Heart right ventricle (tissue), 16 donors: Measurements from ENCODE around the gene TPD52L2. TPM values are rescaled to one million over a fixed set of nuclear protein-coding genes. Genes with fewer than 3 reads are reported as not detected.

Experiments
- ATAC-seq, 8 donors: fragments of 200-7000 bp; cut with Tn5 transposase; one replicate each; pipeline ENCODE4 v1.9.1; 2020; ENCODE audit warnings: mild to moderate bottlenecking in 8 of 8, moderate library complexity in 8 of 8, moderate number of reproducible peaks in 1 of 8
- DNase-seq, 2 donors: peaks; one replicate each; pipeline ENCODE4 v3.0.0-alpha.2; 2020
- H3K27ac ChIP-seq, 10 donors: fragments of 200-600 bp; sonication (generic) in 2 of 10; one replicate each; pipeline versions ENCODE4 v1.5.0 to v1.8.0; 2020 to 2022; ENCODE audit warnings: mild to moderate bottlenecking in 3 of 10
- H3K27me3 ChIP-seq, 7 donors: fragments of 200-600 bp; one replicate each; pipeline ENCODE4 v1.8.0; 2021 to 2022; ENCODE audit warnings: mild to moderate bottlenecking in 2 of 7
- H3K36me3 ChIP-seq, 9 donors: fragments of 200-600 bp; sonication (generic) in 1 of 9; one replicate each; pipeline versions ENCODE4 v1.5.0 to v1.8.0; 2020 to 2022; ENCODE audit warnings: mild to moderate bottlenecking in 2 of 9
- H3K4me1 ChIP-seq, 9 donors: fragments of 200-600 bp; sonication (generic) in 1 of 9; one replicate each; pipeline versions ENCODE4 v1.5.0 to v1.8.0; 2020 to 2022; ENCODE audit warnings: mild to moderate bottlenecking in 4 of 9
- H3K4me3 ChIP-seq, 10 donors: fragments of 200-600 bp; sonication (generic) in 2 of 10; one replicate each; pipeline versions ENCODE4 v1.5.0 to v1.8.0; 2020 to 2022; ENCODE audit warnings: mild to moderate bottlenecking in 7 of 10, moderate library complexity in 2 of 10
- H3K9me3 ChIP-seq, 11 donors: fragments of 200-600 bp in 10 of 11; sonication (generic) in 2 of 11; one replicate each; pipeline versions ENCODE4 v1.5.0 to v1.8.0; 2013 to 2022; ENCODE audit warnings: mild to moderate bottlenecking in 2 of 11, control low read depth in 1 of 11, moderate library complexity in 1 of 11
- WGBS, 2 donors: extraction: QIAGEN DNeasy Blood & Tissue Kit; methylation state at CpG; one replicate each; pipeline ENCODE4 v1.1.7; 2013; ENCODE audit warnings: inconsistent platforms in 1 of 2; 5-methylcytosine and 5-hydroxymethylcytosine counted together
- intact Hi-C, 10 donors: fragments of 100-400 bp; cut with DNase I; formaldehyde crosslinking; loops; one replicate each; pipeline versions ENCODE4 v1.11.1 to v1.14.2; 2022
- polyA plus RNA-seq, 2 donors: library from polyadenylated mRNA; stranded (reverse); fragments of 200-250 nt; gene quantifications; one replicate each; pipeline ENCODE4 v1.2.3, GENCODE V29; 2013
- total RNA-seq, 10 donors: library from RNA; stranded (reverse); fragmentation: NEBNext Ultra II Directional in 3 of 10; extraction: Animal tissue kit (Norgen Biotek cat#: 25700) in 3 of 10; gene quantifications; one replicate each; pipeline versions ENCODE4 v1.2.1 to v1.2.4, GENCODE V29; 2021 to 2023
- TF ChIP-seq, protein P1 (sequence below), 9 donors: fragments of 200-600 bp; sonication (generic) in 2 of 9; IDR thresholded peaks; one replicate each; pipeline versions ENCODE4 v1.5.0 to v1.8.0; 2021 to 2022; ENCODE audit warnings: antibody characterized with exemption in 9 of 9, mild to moderate bottlenecking in 5 of 9, moderate library complexity in 1 of 9
- donor health status: Arrhythmogenic right ventricular cardiomyopathy.
- donor health status: ischemic (EF 13 %, LVEDD 7.1; RV severe dilation, severe dysfunction).
- donor health status: healthy with polysubstance abuse.
- donor health status: DM: no; HTN: yes; CAD: no.
- donor health status: DM: no; HTN: no; CAD: no.
- donor health status: ischemic (EF 25% LVEDD 6.9; RV normal size, moderate dysfunction).
- donor health status: ischemic (EF 25% LVEDD 5.7; RV mildly dilated, moderate dysfunction).
- donor health status: healthy.
- donor health status: DM: yes; HTN: yes; CAD: no.
- donor health status: Ischemic cardiomyopathy.
- donor health status: ischemic (EF 35%, LVEDD 5.7; RV mildly dilated, moderate dysfunction).
- donor health status: nonischemic (EF 11% LVEDD 7.7; RV severe dilation, severe dysfunction).
- donor health status: DM: yes; HTN: yes; CAD: no.
- donor health status: PGD.
- donor health status: ischemic (EF 29% LVEDD 5.4; RV normal size, mild dysfunction).
- donor health status: nonischemic (EF 23%, LVEDD 6.1; RV moderate dilation, normal function).

TPD52L2 gene
- total and polyA plus RNA-seq, 12 donors, result 50.6 to 119 (median 72.8) TPM

DNA sequence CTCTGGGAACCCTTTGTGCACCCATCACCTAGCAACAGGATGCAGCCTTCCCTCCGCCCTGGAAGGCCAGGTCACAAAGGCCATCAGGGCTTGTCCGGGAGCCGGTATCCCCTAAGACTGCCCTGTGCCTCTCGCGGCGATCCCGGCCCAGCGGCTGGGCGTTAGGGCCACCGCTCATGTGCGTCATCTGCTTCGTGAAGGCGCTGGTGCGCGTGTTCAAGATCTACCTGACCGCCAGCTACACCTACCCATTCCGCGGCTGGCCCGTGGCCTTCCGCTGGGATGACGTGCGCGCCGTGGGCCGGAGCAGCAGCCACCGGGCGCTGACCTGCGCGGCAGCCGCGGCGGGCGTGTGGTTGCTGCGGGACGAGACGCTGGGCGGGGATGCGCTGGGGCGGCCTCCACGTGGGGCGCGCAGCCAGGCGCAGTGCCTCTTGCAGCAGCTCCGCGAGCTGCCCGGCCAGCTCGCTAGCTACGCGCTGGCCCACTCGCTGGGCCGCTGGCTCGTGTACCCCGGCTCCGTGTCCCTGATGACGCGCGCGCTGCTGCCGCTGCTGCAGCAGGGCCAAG lies 3.6 kb upstream of the TPD52L2 start, which contains the start of gene ABHD16B:
Gene ABHD16B, plus strand, starts transcription at position 134 of the 570 bp plus-strand sequence. Its CDS starts 43 bp downstream, at position 177.
- peaks cover 21 to 75% (median 62%) of the 10 kb centered on the region in 9 donors for H3K4me1 ChIP-seq
- peaks cover 0 to 16% (median 0%) of the 10 kb centered on the region in 9 donors for H3K36me3 ChIP-seq
- H3K9me3 ChIP-seq, result no peaks in the 10 kb centered on the region
- 95 to 97% methylated on average over 57 to 59 of the region's 59 CpGs for WGBS, 2 donors
- TF ChIP-seq, protein P1, sequence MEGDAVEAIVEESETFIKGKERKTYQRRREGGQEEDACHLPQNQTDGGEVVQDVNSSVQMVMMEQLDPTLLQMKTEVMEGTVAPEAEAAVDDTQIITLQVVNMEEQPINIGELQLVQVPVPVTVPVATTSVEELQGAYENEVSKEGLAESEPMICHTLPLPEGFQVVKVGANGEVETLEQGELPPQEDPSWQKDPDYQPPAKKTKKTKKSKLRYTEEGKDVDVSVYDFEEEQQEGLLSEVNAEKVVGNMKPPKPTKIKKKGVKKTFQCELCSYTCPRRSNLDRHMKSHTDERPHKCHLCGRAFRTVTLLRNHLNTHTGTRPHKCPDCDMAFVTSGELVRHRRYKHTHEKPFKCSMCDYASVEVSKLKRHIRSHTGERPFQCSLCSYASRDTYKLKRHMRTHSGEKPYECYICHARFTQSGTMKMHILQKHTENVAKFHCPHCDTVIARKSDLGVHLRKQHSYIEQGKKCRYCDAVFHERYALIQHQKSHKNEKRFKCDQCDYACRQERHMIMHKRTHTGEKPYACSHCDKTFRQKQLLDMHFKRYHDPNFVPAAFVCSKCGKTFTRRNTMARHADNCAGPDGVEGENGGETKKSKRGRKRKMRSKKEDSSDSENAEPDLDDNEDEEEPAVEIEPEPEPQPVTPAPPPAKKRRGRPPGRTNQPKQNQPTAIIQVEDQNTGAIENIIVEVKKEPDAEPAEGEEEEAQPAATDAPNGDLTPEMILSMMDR (IDR thresholded peaks at IDR 0.05), result no peak
- DNase-seq (no peak), ATAC-seq (no peak)
- H3K27me3 ChIP-seq, result no peaks in the 10 kb centered on the region
- intact Hi-C loops, result loop anchor here in 9 of 10 donors (5.0 to 10.0 kb wide), 7 partner anchors 34 to 327 kb away; partner anchors contain the start of genes PTK6 (in 3 of the 9), GMEB2 (in 2 of the 9), ARFRP1 (in 1 of the 9) and ZGPAT (in 1 of the 9)
- peak within 1 kb of the TSS in 8 of 10 donors; percentile 41 to 91 (median 63) for H3K27ac ChIP-seq
- no peak within 1 kb of the TSS for H3K4me3 ChIP-seq

DNA sequence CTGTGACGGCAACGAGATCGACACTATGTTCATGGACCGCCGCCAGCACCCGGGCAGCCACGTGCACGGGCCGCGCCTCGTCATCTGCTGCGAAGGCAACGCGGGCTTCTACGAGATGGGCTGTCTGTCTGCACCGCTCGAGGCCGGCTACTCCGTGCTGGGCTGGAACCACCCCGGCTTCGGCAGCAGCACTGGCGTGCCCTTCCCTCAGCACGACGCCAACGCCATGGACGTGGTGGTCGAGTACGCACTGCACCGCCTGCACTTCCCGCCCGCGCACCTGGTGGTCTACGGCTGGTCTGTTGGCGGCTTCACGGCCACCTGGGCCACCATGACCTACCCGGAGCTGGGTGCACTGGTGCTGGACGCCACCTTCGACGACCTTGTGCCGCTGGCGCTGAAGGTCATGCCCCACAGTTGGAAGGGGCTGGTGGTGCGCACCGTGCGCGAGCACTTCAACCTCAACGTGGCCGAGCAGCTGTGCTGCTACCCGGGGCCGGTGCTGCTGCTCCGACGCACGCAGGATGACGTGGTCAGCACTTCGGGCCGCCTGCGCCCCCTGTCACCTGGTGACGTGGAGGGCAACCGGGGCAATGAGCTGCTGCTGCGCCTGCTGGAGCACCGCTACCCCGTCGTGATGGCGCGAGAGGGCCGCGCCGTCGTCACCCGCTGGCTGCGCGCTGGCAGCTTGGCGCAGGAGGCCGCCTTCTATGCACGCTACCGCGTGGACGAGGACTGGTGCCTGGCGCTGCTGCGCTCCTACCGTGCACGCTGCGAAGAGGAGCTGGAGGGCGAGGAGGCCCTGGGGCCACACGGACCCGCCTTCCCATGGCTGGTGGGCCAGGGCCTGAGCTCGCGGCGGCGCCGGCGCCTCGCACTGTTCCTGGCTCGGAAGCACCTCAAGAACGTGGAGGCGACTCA lies 2.8 kb upstream of the TPD52L2 start:
- H3K9me3 ChIP-seq, result no peaks in the 10 kb centered on the region
- ATAC-seq (no peak), DNase-seq (no peak)
- H3K4me1 ChIP-seq, result peaks cover 21 to 77% (median 59%) of the 10 kb centered on the region in 9 donors
- WGBS, 2 donors, result 97% methylated on average over 93 to 95 of the region's 95 CpGs
- H3K27me3 ChIP-seq, result no peaks in the 10 kb centered on the region
- intact Hi-C loops, result loop anchor here in 9 of 10 donors (5.0 to 10.0 kb wide), 7 partner anchors 35 to 327 kb away; partner anchors contain the start of genes PTK6 (in 3 of the 9), GMEB2 (in 2 of the 9), ARFRP1 (in 1 of the 9) and ZGPAT (in 1 of the 9)
- H3K4me3 ChIP-seq, result no peak overlapping the region
- H3K27ac ChIP-seq, result peak overlapping the region in 1 of 10 donors; percentile 98
- H3K36me3 ChIP-seq, result peaks cover 0 to 16% (median 0%) of the 10 kb centered on the region in 9 donors
- TF ChIP-seq, protein P1 (IDR thresholded peaks at IDR 0.05), result no peak

DNA sequence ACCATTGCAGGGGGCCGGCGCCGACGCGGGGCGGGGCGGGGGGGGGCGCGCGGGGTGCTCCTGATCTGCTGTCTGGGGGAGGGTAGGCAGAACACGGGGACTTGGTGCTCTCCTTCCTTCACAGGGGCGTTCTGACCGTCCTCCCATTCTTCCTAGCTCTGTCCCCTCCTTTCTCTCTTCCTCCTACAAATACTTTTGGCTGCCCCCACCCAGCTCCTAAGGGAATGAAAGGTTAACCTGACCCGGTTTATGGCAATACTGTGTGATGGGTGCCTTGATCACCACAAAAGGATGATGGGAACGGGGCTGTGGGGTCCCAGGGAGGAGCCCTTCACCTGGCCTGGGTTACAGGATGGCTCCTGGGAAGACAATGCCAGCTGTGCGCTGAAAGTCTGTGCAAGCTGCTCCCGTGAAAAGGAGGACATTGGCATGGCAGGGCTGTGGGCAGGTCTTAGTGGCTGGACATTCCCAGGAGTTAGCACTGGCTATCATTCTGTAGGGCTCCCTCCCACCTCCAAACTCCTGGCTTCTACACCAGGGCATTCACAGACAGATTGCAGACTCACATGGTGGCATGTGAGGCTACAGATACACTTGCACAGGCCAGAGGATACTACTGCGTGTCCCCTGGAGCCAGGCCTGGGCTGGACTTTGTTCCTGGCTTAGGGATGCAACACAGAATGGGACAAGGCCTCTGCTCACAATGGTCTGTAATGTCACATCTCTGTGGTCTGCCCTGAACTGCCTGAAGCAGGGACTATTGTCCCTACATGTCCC lies 1.9 kb upstream of the TPD52L2 start:
- TF ChIP-seq, protein P1 (IDR thresholded peaks at IDR 0.05), result no peak
- ATAC-seq (no peak), DNase-seq (peak in 1 of 2 donors; percentile 4)
- intact Hi-C loops, result loop anchor here in 9 of 10 donors (5.0 to 10.0 kb wide), 7 partner anchors 36 to 328 kb away; partner anchors contain the start of genes PTK6 (in 3 of the 9), GMEB2 (in 2 of the 9), ARFRP1 (in 1 of the 9) and ZGPAT (in 1 of the 9)
- Histone ChIP-seq H3K36me3 (peaks cover 0 to 22% (median under 1%) of the 10 kb centered on the region in 9 donors), H3K27me3 (no peaks in the 10 kb centered on the region), H3K9me3 (no peaks in the 10 kb centered on the region), H3K4me3 (peak overlapping the region in 9 of 10 donors; percentile 74 to 97 (median 88)), H3K27ac (peak overlapping the region; percentile 51 to 98 (median 94)), H3K4me1 (peaks cover 13 to 77% (median 50%) of the 10 kb centered on the region in 9 donors)
- WGBS, 2 donors, result 84% methylated on average over 17 to 18 of the region's 18 CpGs
